Stimulated activated naive CD8-positive, alpha-beta T cell treated with anti-CD3 and anti-CD28 coated beads, Interleukin-15, amount 100 ng/mL, for 72 hours (primary cell): ENCODE data around the gene PRDM10.

ENCODE experiments used
- ATAC-seq: fragments of 150-1000 bp; cut with Tn5 transposase; 2 replicates; pipeline ENCODE4 v1.10.0; 2021; ENCODE audit warnings: mild to moderate bottlenecking, moderate library complexity
- DNase-seq, 2 donors: peaks; one replicate each; pipeline ENCODE4 v3.0.0; 2021 to 2022
- H3K27ac Mint-ChIP-seq, 2 donors: one replicate each; pipeline ENCODE4 v1.8.0; 2022; ENCODE audit warnings: mild to moderate bottlenecking in 2 of 2, mixed read lengths in 2 of 2, moderate library complexity in 2 of 2
- H3K27me3 Mint-ChIP-seq: one replicate; pipeline ENCODE4 v1.8.0; 2022; ENCODE audit warnings: mixed read lengths
- H3K4me1 Mint-ChIP-seq: one replicate; pipeline ENCODE4 v1.8.0; 2022; ENCODE audit warnings: mild to moderate bottlenecking, mixed read lengths
- H3K4me3 Mint-ChIP-seq, 2 donors: one replicate each; pipeline ENCODE4 v1.8.0; 2022; ENCODE audit warnings: mild to moderate bottlenecking in 2 of 2, mixed read lengths in 2 of 2, moderate library complexity in 1 of 2
- H3K9me3 Mint-ChIP-seq, 2 donors: one replicate each; pipeline ENCODE4 v1.8.0; 2022; ENCODE audit warnings: mixed read lengths in 2 of 2

The PRDM10 gene

GRCh38 chr11:130002352-130002845 lies at the start of gene PRDM10:
Gene PRDM10, minus strand, starts transcription at chr11:130002835. Its CDS starts 41,871 bp downstream, at chr11:129960964.
- no peaks in the 10 kb centered on the region for H3K27me3 Mint-ChIP-seq
- ATAC-seq, result peak; percentile 81
- H3K4me1 Mint-ChIP-seq, result peaks cover 20% of the 10 kb centered on the region
- peak within 1 kb of the TSS; percentile 100 for H3K27ac Mint-ChIP-seq
- H3K4me3 Mint-ChIP-seq, result peak within 1 kb of the TSS; percentile 93 to 94
- no peaks in the 10 kb centered on the region for H3K9me3 Mint-ChIP-seq
- DNase-seq, result peak; percentile 95 to 96

- H3K9me3 Mint-ChIP-seq, result no peaks in the 10 kb centered on the region
- H3K27ac Mint-ChIP-seq, result no peak overlapping the region
- peaks cover 5% of the 10 kb centered on the region for H3K4me1 Mint-ChIP-seq
- ATAC-seq (no peak), DNase-seq (no peak)
- H3K4me3 Mint-ChIP-seq, result no peak overlapping the region
- H3K27me3 Mint-ChIP-seq, result no peaks in the 10 kb centered on the region
Measured at GRCh38 chr11:130051082-130051481, 48.4 kb upstream of the PRDM10 start.

DNA sequence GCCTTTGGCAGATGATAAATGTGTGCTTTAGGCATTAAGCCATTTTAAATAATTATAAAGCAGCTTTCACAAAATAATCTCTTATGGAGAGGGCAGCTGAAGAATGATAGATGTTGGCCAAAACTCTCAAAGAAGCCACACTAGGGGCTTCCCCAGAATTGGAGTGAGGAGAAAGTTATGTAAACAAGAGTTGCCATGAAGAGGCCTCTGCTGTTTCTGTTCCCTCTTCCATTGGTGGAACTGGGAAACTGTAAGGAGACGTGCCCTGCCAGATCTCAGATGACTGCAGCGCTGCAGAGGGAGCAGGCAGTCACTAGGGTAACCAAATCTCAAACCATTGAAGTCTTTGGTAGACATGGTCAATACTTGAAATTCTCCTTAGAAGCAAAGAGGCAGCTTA lies 47.6 kb upstream of the PRDM10 start:
- ATAC-seq (no peak), DNase-seq (no peak)
- H3K9me3 Mint-ChIP-seq, result no peaks in the 10 kb centered on the region
- no peaks in the 10 kb centered on the region for H3K27me3 Mint-ChIP-seq
- peaks cover 5% of the 10 kb centered on the region for H3K4me1 Mint-ChIP-seq
- H3K4me3 Mint-ChIP-seq, result no peak overlapping the region
- no peak overlapping the region for H3K27ac Mint-ChIP-seq

GRCh38 chr11:130049328-130049771 lies 46.7 kb upstream of the PRDM10 start:
- H3K4me3 Mint-ChIP-seq, result no peak overlapping the region
- peaks cover 5% of the 10 kb centered on the region for H3K4me1 Mint-ChIP-seq
- no peak overlapping the region for H3K27ac Mint-ChIP-seq
- DNase-seq (no peak), ATAC-seq (no peak)
- H3K9me3 Mint-ChIP-seq, result no peaks in the 10 kb centered on the region
- H3K27me3 Mint-ChIP-seq, result no peaks in the 10 kb centered on the region

DNA sequence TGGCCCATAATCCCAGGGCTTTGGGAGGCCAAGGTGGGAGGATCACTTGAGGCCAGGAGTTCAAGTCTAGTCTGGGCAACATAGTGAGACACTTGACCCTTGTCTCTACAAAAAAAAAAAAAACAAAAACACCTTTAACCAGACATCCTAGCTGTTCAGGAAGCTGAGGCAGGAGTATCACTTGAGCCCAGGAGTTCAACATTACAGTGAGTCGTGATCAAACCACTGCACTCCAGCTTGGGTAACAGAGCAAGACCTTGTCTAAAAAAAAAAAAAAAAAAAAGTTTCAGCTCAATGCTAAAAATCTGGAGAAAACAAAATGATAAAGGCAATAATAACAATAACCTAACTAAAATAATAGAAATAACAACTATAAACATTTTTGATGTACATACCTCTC lies 44.5 kb upstream of the PRDM10 start:
- Mint-ChIP-seq H3K9me3 (no peaks in the 10 kb centered on the region), H3K27ac (no peak overlapping the region), H3K4me1 (peaks cover 5% of the 10 kb centered on the region), H3K4me3 (no peak overlapping the region), H3K27me3 (peaks cover 17% of the 10 kb centered on the region)
- ATAC-seq (no peak), DNase-seq (no peak)

DNA sequence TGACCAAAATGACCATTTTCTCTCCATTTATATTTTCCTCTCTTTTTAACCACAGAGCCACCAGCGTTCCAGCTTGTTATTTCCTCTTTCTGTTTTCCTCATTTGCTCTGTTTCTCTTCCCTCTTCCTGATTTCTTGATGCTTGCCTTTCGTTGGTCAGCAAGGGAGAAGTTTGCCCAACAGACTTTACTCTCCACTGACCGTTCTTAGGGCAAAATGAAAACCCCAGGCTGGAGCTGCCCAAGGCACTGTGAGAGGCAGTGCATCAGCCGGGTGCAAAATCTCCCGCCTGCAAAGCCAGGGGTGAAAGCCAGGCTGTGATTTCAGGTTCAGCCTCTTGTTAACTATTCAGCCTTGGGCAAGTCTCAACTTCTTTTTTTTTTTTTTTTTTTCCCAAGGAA lies 40.9 kb upstream of the PRDM10 start:
- H3K27ac Mint-ChIP-seq, result no peak overlapping the region
- no peak overlapping the region for H3K4me3 Mint-ChIP-seq
- ATAC-seq, result no peak
- H3K4me1 Mint-ChIP-seq, result no peaks in the 10 kb centered on the region
- DNase-seq, result no peak
- H3K9me3 Mint-ChIP-seq, result no peaks in the 10 kb centered on the region
- peaks cover 22% of the 10 kb centered on the region for H3K27me3 Mint-ChIP-seq

DNA sequence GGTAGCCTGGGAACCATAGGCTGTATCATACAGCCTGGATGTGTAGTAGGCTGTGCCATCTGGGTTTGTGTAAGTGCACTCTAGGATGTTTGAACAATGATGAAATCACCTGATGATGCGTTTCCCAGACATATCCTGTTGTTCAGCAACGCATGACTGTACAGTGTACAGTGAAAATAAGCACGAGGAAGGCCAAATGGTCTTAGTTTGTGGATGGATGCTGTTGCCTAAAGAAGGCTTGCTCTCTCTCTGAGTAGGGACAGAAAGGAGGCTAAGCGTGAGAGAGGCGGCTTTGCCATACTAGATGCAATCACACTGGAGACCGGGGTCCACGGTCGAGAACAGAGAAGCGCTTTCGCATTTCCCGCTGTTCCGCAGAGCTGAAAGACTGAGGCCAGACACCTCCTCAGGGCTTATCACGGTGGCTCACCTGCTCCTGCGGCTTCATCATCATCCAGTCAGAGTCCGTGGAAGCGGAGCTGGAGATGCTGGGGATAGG lies 39.5 kb upstream of the PRDM10 start:
- ATAC-seq, result no peak
- DNase-seq, result no peak

DNA sequence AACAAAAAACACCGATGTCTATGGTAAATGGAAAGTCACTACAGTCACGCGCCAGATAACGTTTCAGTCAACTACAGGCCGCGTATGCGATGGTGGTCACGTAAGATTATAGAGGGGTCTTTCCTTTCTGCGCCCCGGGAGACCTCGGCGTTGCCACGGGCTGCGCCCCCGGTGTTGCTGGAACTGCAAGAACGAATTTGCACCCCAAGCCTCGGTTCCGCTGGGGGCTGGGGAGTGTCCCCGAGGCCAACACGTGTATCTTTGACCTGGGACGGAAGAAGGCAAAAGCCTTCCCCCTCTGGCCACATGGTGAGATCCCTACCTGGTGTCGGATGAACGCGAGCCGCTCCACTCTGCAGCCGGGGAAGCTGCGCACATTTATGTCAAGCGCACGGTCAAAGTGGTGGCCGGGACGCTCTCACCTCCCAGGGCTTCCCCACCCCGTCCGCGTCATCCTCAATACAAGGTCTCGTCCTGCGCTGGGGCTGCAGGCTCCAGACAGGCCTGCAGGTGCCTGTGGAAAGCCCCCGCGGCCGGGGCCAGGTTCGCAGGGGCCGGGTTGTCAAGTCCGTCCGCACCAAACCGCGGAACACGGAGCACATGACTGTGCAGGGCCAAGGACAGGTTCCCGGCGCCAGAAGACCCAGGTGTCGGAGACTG lies 37.8 kb upstream of the PRDM10 start:
- no peaks in the 10 kb centered on the region for H3K4me1 Mint-ChIP-seq
- no peak overlapping the region for H3K27ac Mint-ChIP-seq
- no peak overlapping the region for H3K4me3 Mint-ChIP-seq
- DNase-seq (no peak), ATAC-seq (no peak)
- peaks cover 29% of the 10 kb centered on the region for H3K27me3 Mint-ChIP-seq
- no peaks in the 10 kb centered on the region for H3K9me3 Mint-ChIP-seq

More for the DNA sequence above, 39.5 kb upstream of the PRDM10 start:
- Mint-ChIP-seq H3K4me1 (no peaks in the 10 kb centered on the region), H3K27me3 (peaks cover 29% of the 10 kb centered on the region), H3K27ac (peak overlapping the region in 1 of 2 donors; percentile 63), H3K4me3 (no peak overlapping the region), H3K9me3 (no peaks in the 10 kb centered on the region)

DNA sequence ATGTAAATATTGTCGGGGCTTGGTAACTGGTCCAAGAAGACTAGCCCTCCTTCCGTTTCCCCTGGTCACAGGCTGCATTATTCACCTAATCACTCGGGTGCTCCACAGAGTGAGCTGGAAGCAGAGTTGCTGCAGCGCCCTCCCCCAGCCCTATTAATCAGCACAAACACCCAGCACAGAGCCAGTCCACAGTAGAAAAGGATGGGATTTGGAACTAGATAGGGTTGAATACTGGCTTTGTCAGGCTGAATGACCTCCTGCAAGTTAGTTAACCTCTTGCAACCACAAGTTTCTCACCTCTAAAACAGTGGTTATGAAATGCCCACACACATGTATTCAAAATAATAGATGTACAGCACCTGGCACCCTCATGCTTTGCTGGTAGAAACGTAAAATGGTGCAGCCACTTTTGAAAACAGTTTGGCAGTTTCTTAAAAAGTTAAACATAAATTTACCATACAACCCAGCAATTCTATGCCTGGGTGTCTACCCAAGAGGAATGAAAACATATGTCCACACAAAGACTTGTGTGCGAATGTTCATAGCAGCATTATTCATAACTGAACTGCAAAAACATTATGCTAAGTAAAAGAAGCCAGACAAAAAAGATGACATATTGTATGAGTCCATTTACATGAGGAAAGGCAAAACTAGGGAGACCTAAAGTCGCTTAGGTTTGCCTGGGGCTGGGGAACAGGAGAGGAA lies 35.4 kb upstream of the PRDM10 start:
- Mint-ChIP-seq H3K27ac (no peak overlapping the region), H3K4me3 (no peak overlapping the region), H3K9me3 (no peaks in the 10 kb centered on the region), H3K27me3 (peaks cover 21% of the 10 kb centered on the region), H3K4me1 (no peaks in the 10 kb centered on the region)
- no peak for ATAC-seq
- DNase-seq, result no peak

DNA sequence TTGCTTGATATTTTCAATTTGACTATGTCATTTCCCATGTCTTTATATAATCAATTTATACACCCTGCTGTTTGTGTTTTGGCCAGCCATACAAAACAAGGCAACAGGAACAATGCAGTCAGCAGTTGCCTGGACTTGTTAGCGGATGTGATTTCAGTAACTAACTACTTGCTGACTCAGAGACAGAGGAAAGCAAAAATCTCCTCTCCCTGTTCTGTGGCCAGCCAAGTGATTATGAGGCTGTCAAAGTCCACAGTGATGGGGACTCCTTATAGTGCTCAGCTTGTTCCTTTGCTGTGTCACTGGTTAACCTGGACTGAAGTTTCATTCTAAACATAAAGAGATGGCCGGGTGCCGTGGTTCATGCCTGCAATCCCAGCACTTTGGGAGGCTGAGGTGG lies 34.4 kb upstream of the PRDM10 start:
- no peak for DNase-seq
- ATAC-seq, result no peak
- H3K4me1 Mint-ChIP-seq, result no peaks in the 10 kb centered on the region
- no peak overlapping the region for H3K27ac Mint-ChIP-seq
- no peak overlapping the region for H3K4me3 Mint-ChIP-seq
- peaks cover 11% of the 10 kb centered on the region for H3K27me3 Mint-ChIP-seq
- no peaks in the 10 kb centered on the region for H3K9me3 Mint-ChIP-seq

GRCh38 chr11:130034236-130034635 lies 31.6 kb upstream of the PRDM10 start:
- Mint-ChIP-seq H3K4me3 (no peak overlapping the region), H3K4me1 (no peaks in the 10 kb centered on the region), H3K27me3 (peaks cover 8% of the 10 kb centered on the region), H3K27ac (no peak overlapping the region), H3K9me3 (no peaks in the 10 kb centered on the region)
- ATAC-seq (no peak), DNase-seq (no peak)

DNA sequence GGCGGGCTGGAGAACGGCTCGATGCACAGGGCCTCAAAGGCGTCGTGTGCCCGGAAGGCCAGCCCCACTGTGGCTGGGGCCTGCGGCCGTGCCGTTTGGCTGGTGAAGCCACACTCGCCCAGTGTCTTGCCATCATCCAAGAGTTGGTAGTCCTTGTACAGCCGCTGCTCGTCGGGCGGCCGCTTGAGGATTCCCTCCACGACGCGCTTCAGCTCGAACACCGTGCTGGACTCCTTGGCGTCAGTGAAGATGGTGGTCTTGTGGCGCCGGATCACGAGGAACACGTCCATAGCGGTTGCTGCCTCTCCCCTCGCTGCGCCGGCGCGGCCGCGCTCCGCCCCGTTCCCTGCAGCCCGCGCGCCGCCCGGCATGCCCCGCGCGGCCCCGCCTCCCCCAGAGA lies 30.3 kb upstream of the PRDM10 start:
- no peak for DNase-seq
- H3K4me3 Mint-ChIP-seq, result no peak overlapping the region
- peaks cover under 1% of the 10 kb centered on the region for H3K27me3 Mint-ChIP-seq
- no peaks in the 10 kb centered on the region for H3K9me3 Mint-ChIP-seq
- no peak for ATAC-seq
- no peak overlapping the region for H3K27ac Mint-ChIP-seq
- H3K4me1 Mint-ChIP-seq, result no peaks in the 10 kb centered on the region

- H3K4me3 Mint-ChIP-seq, result no peak overlapping the region
- no peaks in the 10 kb centered on the region for H3K27me3 Mint-ChIP-seq
- H3K27ac Mint-ChIP-seq, result no peak overlapping the region
- no peaks in the 10 kb centered on the region for H3K9me3 Mint-ChIP-seq
- DNase-seq (no peak), ATAC-seq (no peak)
- H3K4me1 Mint-ChIP-seq, result no peaks in the 10 kb centered on the region
Measured at GRCh38 chr11:130031945-130032344, 29.3 kb upstream of the PRDM10 start.

- no peak overlapping the region for H3K27ac Mint-ChIP-seq
- no peak for DNase-seq
- no peak for ATAC-seq
- H3K27me3 Mint-ChIP-seq, result no peaks in the 10 kb centered on the region
- H3K4me1 Mint-ChIP-seq, result no peaks in the 10 kb centered on the region
- H3K9me3 Mint-ChIP-seq, result no peaks in the 10 kb centered on the region
- no peak overlapping the region for H3K4me3 Mint-ChIP-seq
Measured at GRCh38 chr11:130031056-130031455, 28.4 kb upstream of the PRDM10 start.

DNA sequence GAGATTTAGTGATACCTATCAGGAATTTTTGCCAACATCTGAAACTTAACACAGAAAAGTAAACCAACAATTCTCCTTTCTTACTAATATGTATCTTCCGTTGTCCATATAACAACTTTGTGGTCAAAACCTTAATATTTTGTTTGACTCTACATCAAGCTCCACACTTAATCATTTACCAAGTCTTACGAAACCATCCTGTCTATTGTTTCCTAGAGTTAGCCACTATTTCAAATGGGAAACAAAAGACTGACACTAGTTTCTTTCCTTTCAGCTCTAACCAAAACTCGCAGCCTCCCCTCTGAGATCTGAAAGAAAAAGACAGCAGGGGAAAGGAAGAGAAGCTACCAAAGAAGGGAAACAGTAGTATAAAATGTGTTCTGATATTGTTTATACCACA lies 26.5 kb upstream of the PRDM10 start:
- Mint-ChIP-seq H3K27me3 (no peaks in the 10 kb centered on the region), H3K9me3 (no peaks in the 10 kb centered on the region), H3K4me1 (no peaks in the 10 kb centered on the region), H3K27ac (no peak overlapping the region), H3K4me3 (no peak overlapping the region)
- no peak for ATAC-seq
- no peak for DNase-seq

DNA sequence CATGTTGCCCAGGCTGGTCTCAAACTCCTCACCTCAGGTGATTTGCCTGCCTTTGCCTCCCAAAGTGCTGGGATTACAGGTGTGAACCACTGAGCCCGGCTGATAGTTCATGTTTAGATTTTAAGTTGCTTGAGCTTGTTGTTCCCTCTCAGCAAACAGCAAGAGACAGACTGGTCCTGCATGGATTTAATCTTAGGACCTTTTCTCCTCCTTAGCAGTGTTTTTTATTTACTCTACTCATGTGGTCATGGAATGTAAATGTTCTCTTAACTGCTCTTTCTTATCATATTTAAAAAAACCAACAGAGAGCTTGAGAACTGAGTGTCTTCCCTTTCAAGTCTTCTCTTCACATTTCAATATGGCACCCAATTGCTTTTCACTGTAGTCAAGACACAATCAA lies 22.7 kb upstream of the PRDM10 start:
- ATAC-seq, result no peak
- H3K9me3 Mint-ChIP-seq, result no peaks in the 10 kb centered on the region
- H3K4me3 Mint-ChIP-seq, result no peak overlapping the region
- no peaks in the 10 kb centered on the region for H3K4me1 Mint-ChIP-seq
- no peak overlapping the region for H3K27ac Mint-ChIP-seq
- DNase-seq, result no peak
- H3K27me3 Mint-ChIP-seq, result no peaks in the 10 kb centered on the region
